ENCODE measurements around the gene IGF2R.

DNA sequence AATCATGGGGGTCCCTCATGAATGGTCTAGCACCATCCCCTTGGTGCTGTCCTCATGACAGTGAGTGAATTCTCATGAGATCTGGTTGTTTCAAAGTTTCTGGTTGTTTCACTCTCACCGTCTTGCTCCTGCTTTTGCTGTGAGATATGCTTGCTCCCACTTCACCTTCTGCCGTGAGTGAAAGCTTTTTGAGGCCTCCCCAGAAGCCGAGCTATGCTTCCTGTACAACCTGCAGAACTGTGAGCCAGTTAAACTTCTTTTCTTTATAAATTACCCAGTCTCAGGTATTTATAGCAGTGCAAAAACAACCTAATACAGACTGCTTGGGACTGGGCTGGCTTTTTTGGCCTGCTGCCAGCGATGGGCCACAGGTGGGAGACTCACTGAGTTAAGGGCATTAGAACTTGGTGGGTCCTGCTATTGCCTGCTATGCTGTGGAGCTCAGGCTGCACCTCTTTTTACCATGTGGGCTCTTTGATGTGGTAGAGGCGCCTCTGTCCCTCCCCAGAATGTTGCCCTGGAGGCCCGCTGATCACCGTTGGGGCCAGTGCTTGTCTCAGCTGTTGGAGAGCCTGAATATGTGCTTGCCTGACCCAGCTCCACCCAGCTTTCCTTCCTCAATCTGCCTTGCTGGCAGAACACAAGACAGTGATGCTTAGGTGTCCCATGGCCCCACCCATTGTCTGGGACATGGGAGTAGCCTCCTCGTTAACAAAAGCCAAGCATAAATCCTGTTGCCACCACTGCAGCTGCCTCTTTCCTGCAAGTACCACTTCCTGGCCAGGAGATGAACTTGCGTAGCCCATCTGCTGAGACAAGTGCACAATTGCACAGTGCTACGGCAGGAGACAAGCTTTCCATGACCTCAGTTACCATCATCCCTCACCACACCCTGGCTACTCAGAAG lies 47.1 kb downstream of the IGF2R start:
- TF ChIP-seq POLR2A (IDR thresholded peaks at IDR 0.05) = no peak
- TF ChIP-seq, protein P1, sequence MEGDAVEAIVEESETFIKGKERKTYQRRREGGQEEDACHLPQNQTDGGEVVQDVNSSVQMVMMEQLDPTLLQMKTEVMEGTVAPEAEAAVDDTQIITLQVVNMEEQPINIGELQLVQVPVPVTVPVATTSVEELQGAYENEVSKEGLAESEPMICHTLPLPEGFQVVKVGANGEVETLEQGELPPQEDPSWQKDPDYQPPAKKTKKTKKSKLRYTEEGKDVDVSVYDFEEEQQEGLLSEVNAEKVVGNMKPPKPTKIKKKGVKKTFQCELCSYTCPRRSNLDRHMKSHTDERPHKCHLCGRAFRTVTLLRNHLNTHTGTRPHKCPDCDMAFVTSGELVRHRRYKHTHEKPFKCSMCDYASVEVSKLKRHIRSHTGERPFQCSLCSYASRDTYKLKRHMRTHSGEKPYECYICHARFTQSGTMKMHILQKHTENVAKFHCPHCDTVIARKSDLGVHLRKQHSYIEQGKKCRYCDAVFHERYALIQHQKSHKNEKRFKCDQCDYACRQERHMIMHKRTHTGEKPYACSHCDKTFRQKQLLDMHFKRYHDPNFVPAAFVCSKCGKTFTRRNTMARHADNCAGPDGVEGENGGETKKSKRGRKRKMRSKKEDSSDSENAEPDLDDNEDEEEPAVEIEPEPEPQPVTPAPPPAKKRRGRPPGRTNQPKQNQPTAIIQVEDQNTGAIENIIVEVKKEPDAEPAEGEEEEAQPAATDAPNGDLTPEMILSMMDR (IDR thresholded peaks at IDR 0.05) = no peak
